Liver (tissue), 9 donors: ENCODE results near the gene MUL1. TPM values are rescaled to one million over a fixed set of nuclear protein-coding genes. Genes with fewer than 3 reads are reported as not detected.

Experiments used
- DNase-seq: peaks from one replicate; pipeline ENCODE4 v3.0.0-alpha.2; 2017; ENCODE audit warnings: low spot score
- H3K27ac ChIP-seq, 2 donors: one replicate each; pipeline ENCODE4 v1.7.0; 2013; ENCODE audit warnings: inconsistent platforms in 2 of 2, low read length in 2 of 2, control low read depth in 1 of 2, low read depth in 1 of 2, mild to moderate bottlenecking in 1 of 2
- H3K27me3 ChIP-seq, 4 donors: one replicate each; pipeline versions ENCODE4 v1.6.1 to v1.7.0; 2013; ENCODE audit warnings: low read length in 3 of 4, inconsistent platforms in 1 of 4, mild to moderate bottlenecking in 1 of 4, moderate library complexity in 1 of 4; ENCODE audit not compliant: control insufficient read depth in 4 of 4, insufficient read depth in 4 of 4
- H3K36me3 ChIP-seq, 4 donors: one replicate each; pipeline versions ENCODE4 v1.6.1 to v1.7.0; 2013; ENCODE audit warnings: low read length in 3 of 4, mild to moderate bottlenecking in 3 of 4, low read depth in 1 of 4, moderate library complexity in 1 of 4; ENCODE audit not compliant: control insufficient read depth in 4 of 4, insufficient read depth in 3 of 4
- H3K4me1 ChIP-seq, 4 donors: one replicate each; pipeline versions ENCODE4 v1.6.1 to v1.7.0; 2013; ENCODE audit warnings: low read length in 3 of 4, mild to moderate bottlenecking in 3 of 4, moderate library complexity in 1 of 4; ENCODE audit not compliant: control insufficient read depth in 4 of 4, insufficient read depth in 4 of 4
- H3K4me3 ChIP-seq, 3 donors: one replicate each; pipeline versions ENCODE4 v1.6.1 to v1.7.0; 2013; ENCODE audit warnings: low read length in 3 of 3, control low read depth in 1 of 3, low read depth in 1 of 3, mild to moderate bottlenecking in 1 of 3
- H3K9ac ChIP-seq, 2 donors: one replicate each; pipeline ENCODE4 v1.7.0; 2013; ENCODE audit warnings: low read length in 2 of 2, mild to moderate bottlenecking in 2 of 2, moderate library complexity in 2 of 2, control low read depth in 1 of 2, low read depth in 1 of 2
- H3K9me3 ChIP-seq, 4 donors: one replicate each; pipeline versions ENCODE4 v1.6.1 to v1.7.0; 2013; ENCODE audit warnings: low read length in 3 of 4; ENCODE audit not compliant: control insufficient read depth in 4 of 4
- ATF3 ChIP-seq: IDR thresholded peaks from 2 replicates; pipeline ENCODE4 v1.6.1; 2016; ENCODE audit warnings: antibody characterized with exemption
- CTCF ChIP-seq: fragments of 150-350 bp; IDR thresholded peaks from 2 replicates; pipeline ENCODE4 v1.5.1; 2017; ENCODE audit warnings: improper control_type of control experiment, low read depth, low read length; ENCODE audit not compliant: missing input control
- EGR1 ChIP-seq, 2 donors: IDR thresholded peaks; 2 replicates each; pipeline ENCODE4 v1.6.1; 2016 to 2018; ENCODE audit warnings: antibody characterized with exemption in 2 of 2, low read depth in 2 of 2
- FOXA1 ChIP-seq: IDR thresholded peaks from 2 replicates; pipeline ENCODE4 v1.6.1; 2016; ENCODE audit warnings: antibody characterized with exemption
- FOXA2 ChIP-seq: IDR thresholded peaks from 2 replicates; pipeline ENCODE4 v1.6.1; 2016; ENCODE audit warnings: antibody characterized with exemption
- GABPA ChIP-seq, 2 donors: IDR thresholded peaks in 1 of 2; conservative IDR thresholded peaks in 1 of 2; 2 replicates each; pipeline ENCODE4 v1.6.1; 2016; ENCODE audit warnings: antibody characterized with exemption in 2 of 2, mild to moderate bottlenecking in 1 of 2, moderate library complexity in 1 of 2
- HNF4A ChIP-seq, 2 donors: conservative IDR thresholded peaks; 2 replicates each; pipeline ENCODE4 v1.6.1; 2016; ENCODE audit warnings: antibody characterized with exemption in 2 of 2, mild to moderate bottlenecking in 2 of 2
- HNF4G ChIP-seq: IDR thresholded peaks from 2 replicates; pipeline ENCODE4 v1.6.1; 2016; ENCODE audit warnings: antibody characterized with exemption
- JUND ChIP-seq, 2 donors: IDR thresholded peaks; 2 replicates each; pipeline ENCODE4 v1.6.1; 2016; ENCODE audit warnings: antibody characterized with exemption in 2 of 2
- MAX ChIP-seq: IDR thresholded peaks from 2 replicates; pipeline ENCODE4 v1.6.1; 2016; ENCODE audit warnings: antibody characterized with exemption
- NR2F2 ChIP-seq: IDR thresholded peaks from 2 replicates; pipeline ENCODE4 v1.6.1; 2016; ENCODE audit warnings: antibody characterized with exemption
- RAD21 ChIP-seq, 2 donors: IDR thresholded peaks; 2 replicates each; pipeline ENCODE4 v1.6.1; 2016; ENCODE audit warnings: antibody characterized with exemption in 2 of 2, mild to moderate bottlenecking in 2 of 2
- REST ChIP-seq: IDR thresholded peaks from 2 replicates; pipeline ENCODE4 v1.6.1; 2016; ENCODE audit warnings: antibody characterized with exemption, mild to moderate bottlenecking
- RXRA ChIP-seq, 2 donors: IDR thresholded peaks; 2 replicates each; pipeline ENCODE4 v1.6.1; 2017 to 2018; ENCODE audit warnings: antibody characterized with exemption in 2 of 2, mild to moderate bottlenecking in 1 of 2
- SP1 ChIP-seq: IDR thresholded peaks from 2 replicates; pipeline ENCODE4 v1.6.1; 2018; ENCODE audit warnings: antibody characterized with exemption, mild to moderate bottlenecking
- TAF1 ChIP-seq: conservative IDR thresholded peaks from 2 replicates; pipeline ENCODE4 v1.6.1; 2016; ENCODE audit warnings: antibody characterized with exemption, mild to moderate bottlenecking
- YY1 ChIP-seq: IDR thresholded peaks from 2 replicates; pipeline ENCODE4 v1.6.1; 2016; ENCODE audit warnings: antibody characterized with exemption, mild to moderate bottlenecking
- ZBTB33 ChIP-seq: IDR thresholded peaks from 2 replicates; pipeline ENCODE4 v1.6.1; 2016; ENCODE audit warnings: antibody characterized with exemption
- WGBS: extraction: QIAGEN DNeasy Blood & Tissue Kit; methylation state at CpG from one replicate; pipeline ENCODE4 v1.1.7; 2013; 5-methylcytosine and 5-hydroxymethylcytosine counted together
- polyA plus RNA-seq, 2 donors: library from polyadenylated mRNA; stranded (reverse) in 1 of 2; unstranded in 1 of 2; fragments of 200-250 nt in 1 of 2; fragments of >200 nt in 1 of 2; fragmentation: Nextera tagmentation in 1 of 2; extraction: Ambion mirVana in 1 of 2; gene quantifications; one replicate each; pipeline versions ENCODE4 v1.2.1 to v1.2.3, GENCODE V29; 2013 to 2015
- total RNA-seq, 2 donors: library from RNA; depleted of rRNA; stranded (reverse); fragments of >200 nt; gene quantifications; one replicate each; pipeline ENCODE4 v1.2.3, GENCODE V29; 2014
- donor health status: healthy.
- donor health status: healthy.
- donor health status: healthy.
- donor health status: healthy.
- donor health status: healthy.

The MUL1 gene
- total and polyA plus RNA-seq, 4 donors, result 9.5 to 19.4 (median 16.8) TPM

- peaks cover 0 to 11% (median 0%) of the 10 kb centered on the region in 4 donors for H3K27me3 ChIP-seq
- H3K4me1 ChIP-seq, result peaks cover 5 to 25% (median 9%) of the 10 kb centered on the region in 4 donors
- H3K4me3 ChIP-seq, result no peak overlapping the region
- H3K36me3 ChIP-seq, result no peaks in the 10 kb centered on the region
- TF ChIP-seq ZBTB33 (no peak), MAX (no peak), TAF1 (no peak), CTCF (no peak), JUND (IDR thresholded peaks at IDR 0.05) (no peak), NR2F2 (no peak), SP1 (no peak), GABPA (IDR thresholded peaks at IDR 0.05 in 1 of 2, conservative IDR thresholded peaks at IDR 0.05 in 1 of 2) (no peak), HNF4G (no peak), YY1 (no peak), FOXA2 (no peak), RAD21 (IDR thresholded peaks at IDR 0.05) (no peak), FOXA1 (no peak), EGR1 (IDR thresholded peaks at IDR 0.05; ENCODE audit: low read depth in 2 of 2) (no peak), REST (no peak), RXRA (IDR thresholded peaks at IDR 0.05) (no peak), HNF4A (conservative IDR thresholded peaks at IDR 0.05) (no peak), ATF3 (no peak)
- H3K27ac ChIP-seq, result peak overlapping the region in 1 of 2 donors; percentile 65
- no peaks in the 10 kb centered on the region for H3K9me3 ChIP-seq
- 60% methylated on average over 3 of the region's 3 CpGs for WGBS
- no peak overlapping the region for H3K9ac ChIP-seq
- DNase-seq, result no peak
These were observed 43.2 kb upstream of the MUL1 start for GRCh38 chr1:20551161-20551560.
